CD4-positive, alpha-beta T cell treated with Interleukin-6 for 4 hours (primary cell): ENCODE data around the gene HS6ST1.

Experiments used
- DNase-seq: peaks from one replicate; pipeline ENCODE4 v3.0.0-alpha.2; 2020; ENCODE audit warnings: mixed read lengths

Gene HS6ST1

GRCh38 chr2:128318776-128319464 is at the start of gene HS6ST1:
Gene HS6ST1, minus strand, starts transcription at chr2:128318868. Its CDS starts 305 bp downstream, at chr2:128318563.
- DNase-seq = peak; percentile 92

- DNase-seq = no peak
Observed at GRCh38 chr2:128367601-128368359, 49.1 kb upstream of the HS6ST1 start.

- no peak for DNase-seq
Observed at GRCh38 chr2:128366713-128367511, 48.2 kb upstream of the HS6ST1 start.

GRCh38 chr2:128365217-128365905 is 46.7 kb upstream of the HS6ST1 start:
- DNase-seq = no peak

GRCh38 chr2:128364441-128364911 is 45.8 kb upstream of the HS6ST1 start:
- DNase-seq = no peak

- DNase-seq = no peak
Observed at GRCh38 chr2:128363934-128364361, 45.3 kb upstream of the HS6ST1 start.

- DNase-seq = no peak
Observed at GRCh38 chr2:128362889-128363228, 44.2 kb upstream of the HS6ST1 start.

- no peak for DNase-seq
Observed at GRCh38 chr2:128362176-128362888, 43.7 kb upstream of the HS6ST1 start.

- DNase-seq = no peak
Observed at GRCh38 chr2:128361376-128362131, 42.9 kb upstream of the HS6ST1 start.

GRCh38 chr2:128360711-128361110 is 42.0 kb upstream of the HS6ST1 start:
- DNase-seq = no peak

- DNase-seq = no peak
Observed at GRCh38 chr2:128359841-128360240, 41.2 kb upstream of the HS6ST1 start.

- DNase-seq = no peak
Observed at GRCh38 chr2:128358941-128359731, 40.5 kb upstream of the HS6ST1 start.

- no peak for DNase-seq
Observed at GRCh38 chr2:128357506-128358370, 39.1 kb upstream of the HS6ST1 start.

GRCh38 chr2:128356127-128356526 is 37.5 kb upstream of the HS6ST1 start:
- no peak for DNase-seq

- DNase-seq = no peak
Observed at GRCh38 chr2:128354726-128355470, 36.2 kb upstream of the HS6ST1 start.

GRCh38 chr2:128354161-128354560 is 35.5 kb upstream of the HS6ST1 start:
- no peak for DNase-seq

GRCh38 chr2:128350736-128351135 is 32.1 kb upstream of the HS6ST1 start:
- DNase-seq = no peak

GRCh38 chr2:128348701-128349100 is 30.0 kb upstream of the HS6ST1 start:
- no peak for DNase-seq
